ENCODE data around the gene COL6A6. TPM values are rescaled to one million over a fixed set of nuclear protein-coding genes. Genes with fewer than 3 reads are reported as not detected.
A peak's percentile ranks its signal among the peaks of the same experiment; 100 is the strongest.

The COL6A6 gene
- total RNA-seq (ENCODE audit: insufficient read depth, low replicate concordance): 1.9 TPM

- DNase-seq (ENCODE audit: low spot score): peak; percentile 18
Measured at GRCh38 chr3:130516645-130517512, at the start of gene COL6A6. TSS of gene COL6A6 (plus strand) at chr3:130517177. CDS start at chr3:130560365, 43,188 bp downstream.

GRCh38 chr3:130468311-130468710 is 48.7 kb upstream of the COL6A6 start:
- no peak for DNase-seq (ENCODE audit: low spot score)

- DNase-seq (ENCODE audit: low spot score): peak; percentile 72
Measured at GRCh38 chr3:130470126-130470525, 46.9 kb upstream of the COL6A6 start.

GRCh38 chr3:130473416-130473815 is 43.6 kb upstream of the COL6A6 start:
- no peak for DNase-seq (ENCODE audit: low spot score)

- DNase-seq (ENCODE audit: low spot score): peak; percentile 76
Measured at GRCh38 chr3:130480736-130481135, 36.2 kb upstream of the COL6A6 start.

DNA sequence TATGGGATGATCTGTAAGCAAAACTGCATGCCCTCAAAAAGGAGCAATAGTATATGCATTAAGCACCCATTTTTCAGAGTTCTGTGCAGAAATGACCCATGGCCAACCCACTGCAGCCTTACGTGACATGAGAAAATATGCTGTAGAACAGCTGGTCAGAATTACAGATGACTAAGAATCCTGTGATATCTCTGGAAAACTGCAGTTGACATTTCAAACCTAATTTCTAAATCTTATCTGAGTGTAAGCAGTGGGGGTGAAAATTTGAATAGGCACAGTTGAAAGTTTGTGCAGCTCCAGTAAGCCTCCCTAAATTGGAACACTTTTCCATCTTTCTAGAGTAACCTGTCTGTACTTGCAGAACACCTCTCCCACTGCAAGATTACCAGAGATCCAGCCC is 28.7 kb upstream of the COL6A6 start:
- peak; percentile 61 for DNase-seq (ENCODE audit: low spot score)

GRCh38 chr3:130488769-130489450 is 28.1 kb upstream of the COL6A6 start:
- no peak for DNase-seq (ENCODE audit: low spot score)

GRCh38 chr3:130490241-130490640 is 26.7 kb upstream of the COL6A6 start:
- DNase-seq (ENCODE audit: low spot score): peak; percentile 66

DNA sequence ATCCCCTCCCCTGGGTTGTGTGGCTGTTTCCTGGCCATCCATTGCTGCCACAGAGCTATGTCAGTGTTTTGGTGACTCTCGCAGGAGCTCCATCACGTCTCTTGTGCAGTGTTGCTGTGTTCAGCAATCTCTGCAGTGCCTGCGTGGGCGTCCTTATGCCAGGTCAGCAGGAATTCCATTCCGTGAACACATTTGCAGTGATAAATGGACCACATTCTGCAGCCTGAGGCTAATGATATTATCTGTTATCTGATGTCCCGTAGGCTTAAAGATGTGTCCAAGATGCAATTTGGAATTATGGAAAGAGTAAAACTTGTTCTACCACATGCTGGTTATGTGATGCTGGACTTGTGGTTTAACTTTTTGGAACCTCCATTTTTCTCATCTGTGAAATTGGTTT is 25.5 kb upstream of the COL6A6 start:
- DNase-seq (ENCODE audit: low spot score): peak; percentile 31

DNA sequence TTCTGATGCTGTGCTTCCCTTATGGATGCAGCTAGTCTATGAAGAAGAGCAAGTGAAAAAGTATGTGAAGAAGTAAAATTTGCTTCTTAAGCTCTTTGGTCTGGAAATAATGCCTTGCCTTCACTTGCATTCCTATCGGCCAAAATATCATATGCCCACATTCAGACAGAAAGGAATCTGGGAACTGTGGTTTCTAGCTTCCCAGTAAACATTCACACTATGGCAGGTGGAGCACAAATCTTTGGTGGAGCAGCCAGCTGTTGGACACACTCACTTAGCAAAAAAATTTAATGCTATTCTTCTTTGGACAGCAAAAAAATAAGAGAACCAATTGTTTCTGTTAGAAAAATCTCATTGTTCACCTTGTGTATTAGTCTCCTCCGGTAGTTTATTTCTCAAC is 12.3 kb upstream of the COL6A6 start:
- DNase-seq (ENCODE audit: low spot score): no peak

DNA sequence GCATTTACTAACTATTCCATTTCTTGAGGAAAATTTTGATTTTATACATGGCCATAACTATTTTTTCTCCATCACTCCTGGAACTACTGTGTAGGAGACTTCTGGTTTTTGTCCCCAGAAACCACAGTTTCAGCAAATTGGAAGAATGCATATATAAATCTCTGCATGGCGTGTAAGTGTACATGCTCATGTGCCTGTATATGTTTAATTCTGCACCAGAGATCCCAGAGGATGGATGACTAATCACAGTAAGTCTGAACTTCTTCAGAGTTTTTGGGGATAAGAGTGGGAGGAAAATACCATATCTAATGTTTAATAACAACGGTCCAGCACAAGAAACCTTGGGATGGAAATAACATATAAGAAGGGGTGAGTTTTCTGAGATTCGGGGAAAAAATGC is 10.9 kb upstream of the COL6A6 start:
- DNase-seq (ENCODE audit: low spot score): peak; percentile 83

GRCh38 chr3:130507746-130508145 is 9.2 kb upstream of the COL6A6 start:
- DNase-seq (ENCODE audit: low spot score): no peak

GRCh38 chr3:130509008-130509407 is 8.0 kb upstream of the COL6A6 start:
- peak; percentile 95 for DNase-seq (ENCODE audit: low spot score)

GRCh38 chr3:130514681-130515080 is 2.3 kb upstream of the COL6A6 start:
- DNase-seq (ENCODE audit: low spot score): no peak

GRCh38 chr3:130515755-130516154 is 1.2 kb upstream of the COL6A6 start:
- no peak for DNase-seq (ENCODE audit: low spot score)

GRCh38 chr3:130517602-130518001 is 625 bp downstream of the COL6A6 start:
- DNase-seq (ENCODE audit: low spot score): peak; percentile 22

- no peak for DNase-seq (ENCODE audit: low spot score)
Measured at GRCh38 chr3:130519754-130520153, 2.8 kb downstream of the COL6A6 start.

DNA sequence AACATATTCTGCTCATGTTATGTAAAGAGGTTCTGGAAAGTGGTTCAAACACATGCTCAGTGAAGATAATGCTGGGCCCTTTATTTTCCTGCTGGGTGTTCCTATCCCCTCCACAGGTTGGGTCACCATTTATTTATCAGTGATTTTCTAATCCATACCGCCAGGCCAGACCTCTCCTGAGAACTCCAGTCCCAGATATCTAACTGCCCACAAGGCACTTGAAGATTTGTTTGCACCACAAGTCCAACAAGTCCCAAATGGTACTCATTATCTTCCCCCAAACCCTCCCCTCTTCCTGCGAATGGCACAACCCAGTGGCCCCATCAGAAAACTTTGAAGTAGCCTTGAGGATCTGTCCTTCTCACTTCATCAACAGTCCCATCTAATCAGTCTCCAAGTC is 5.4 kb downstream of the COL6A6 start:
- DNase-seq (ENCODE audit: low spot score): no peak

DNA sequence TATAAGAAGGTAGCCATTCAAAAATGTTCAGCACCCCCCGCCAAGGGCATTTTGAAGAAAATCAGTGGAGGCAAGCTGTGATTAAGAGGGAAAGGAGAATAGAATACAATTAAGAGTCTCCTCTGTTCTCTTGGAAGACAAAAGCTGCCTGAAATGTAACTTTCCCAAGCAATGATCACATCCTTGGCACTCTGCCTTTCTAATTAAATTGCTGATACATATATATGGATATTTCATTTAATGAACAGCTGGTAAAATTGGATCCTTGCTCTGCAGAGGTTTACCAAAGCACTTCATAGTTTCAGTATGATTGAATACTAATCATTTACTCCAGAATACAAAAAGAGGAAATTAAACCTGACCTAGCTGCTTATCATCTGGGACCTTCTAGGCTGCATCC is 10.4 kb downstream of the COL6A6 start:
- DNase-seq (ENCODE audit: low spot score): no peak

- DNase-seq (ENCODE audit: low spot score): no peak
Measured at GRCh38 chr3:130528120-130528519, 11.1 kb downstream of the COL6A6 start.

GRCh38 chr3:130529486-130530215 is 12.7 kb downstream of the COL6A6 start:
- peak; percentile 32 for DNase-seq (ENCODE audit: low spot score)

- DNase-seq (ENCODE audit: low spot score): no peak
Measured at GRCh38 chr3:130533247-130533646, 16.3 kb downstream of the COL6A6 start.

Data from umbilical cord (tissue), 2 donors.